Panc1 (cell line): ENCODE measurements around the gene HNRNPU.

ENCODE experiments used
- POLR2AphosphoS5 ChIP-seq: IDR thresholded peaks from 2 replicates; pipeline ENCODE4 v1.6.1; 2012; ENCODE audit warnings: mild to moderate bottlenecking, low read depth, low read length, moderate library complexity
- SIN3A ChIP-seq: IDR thresholded peaks from 2 replicates; pipeline ENCODE4 v1.6.1; 2012; ENCODE audit warnings: low read depth, mild to moderate bottlenecking, low read length, moderate library complexity, borderline replicate concordance; ENCODE audit not compliant: insufficient read depth
- TCF7L2 ChIP-seq: IDR thresholded peaks from 2 replicates; pipeline ENCODE4 v1.6.1; 2011; ENCODE audit warnings: mild to moderate bottlenecking, low read depth, low read length, inconsistent platforms
- TF ChIP-seq, protein P1 (sequence below): fragments of 450-650 bp; IDR thresholded peaks from 2 replicates; pipeline ENCODE4 v1.5.1; 2017; ENCODE audit warnings: mild to moderate bottlenecking
- TF ChIP-seq, protein P2 (sequence below), 2 experiments: IDR thresholded peaks; 2 replicates each; pipeline ENCODE4 v1.6.1; 2011 to 2012; ENCODE audit warnings: low read depth in 2 of 2, control low read depth in 1 of 2, low read length in 1 of 2, mild to moderate bottlenecking in 1 of 2, moderate library complexity in 1 of 2; ENCODE audit not compliant: insufficient read depth in 1 of 2

DNA sequence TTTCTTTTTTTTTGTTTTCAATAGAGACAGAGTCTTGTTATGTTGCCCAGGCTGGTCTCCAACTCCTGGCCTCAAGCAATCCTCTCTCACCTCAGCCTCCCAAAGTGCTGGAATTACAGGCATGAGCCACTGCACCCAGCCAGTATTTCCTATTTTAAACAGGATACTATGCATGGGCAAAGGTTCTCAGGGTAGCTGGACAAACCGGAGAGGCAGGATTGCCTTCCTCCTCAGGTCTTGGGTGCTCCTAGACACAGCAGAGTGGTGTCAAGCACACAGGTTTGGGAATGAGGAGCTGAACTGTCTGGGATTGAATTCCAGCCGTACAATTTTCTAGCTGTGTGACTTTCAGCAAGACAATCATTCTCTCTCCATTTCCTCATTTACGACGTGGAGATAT is 22.9 kb upstream of the HNRNPU start:
- TF ChIP-seq, protein P1, sequence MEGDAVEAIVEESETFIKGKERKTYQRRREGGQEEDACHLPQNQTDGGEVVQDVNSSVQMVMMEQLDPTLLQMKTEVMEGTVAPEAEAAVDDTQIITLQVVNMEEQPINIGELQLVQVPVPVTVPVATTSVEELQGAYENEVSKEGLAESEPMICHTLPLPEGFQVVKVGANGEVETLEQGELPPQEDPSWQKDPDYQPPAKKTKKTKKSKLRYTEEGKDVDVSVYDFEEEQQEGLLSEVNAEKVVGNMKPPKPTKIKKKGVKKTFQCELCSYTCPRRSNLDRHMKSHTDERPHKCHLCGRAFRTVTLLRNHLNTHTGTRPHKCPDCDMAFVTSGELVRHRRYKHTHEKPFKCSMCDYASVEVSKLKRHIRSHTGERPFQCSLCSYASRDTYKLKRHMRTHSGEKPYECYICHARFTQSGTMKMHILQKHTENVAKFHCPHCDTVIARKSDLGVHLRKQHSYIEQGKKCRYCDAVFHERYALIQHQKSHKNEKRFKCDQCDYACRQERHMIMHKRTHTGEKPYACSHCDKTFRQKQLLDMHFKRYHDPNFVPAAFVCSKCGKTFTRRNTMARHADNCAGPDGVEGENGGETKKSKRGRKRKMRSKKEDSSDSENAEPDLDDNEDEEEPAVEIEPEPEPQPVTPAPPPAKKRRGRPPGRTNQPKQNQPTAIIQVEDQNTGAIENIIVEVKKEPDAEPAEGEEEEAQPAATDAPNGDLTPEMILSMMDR = no peak
- TF ChIP-seq POLR2AphosphoS5 (no peak), SIN3A (no peak), TCF7L2 (no peak)
- TF ChIP-seq, protein P2, sequence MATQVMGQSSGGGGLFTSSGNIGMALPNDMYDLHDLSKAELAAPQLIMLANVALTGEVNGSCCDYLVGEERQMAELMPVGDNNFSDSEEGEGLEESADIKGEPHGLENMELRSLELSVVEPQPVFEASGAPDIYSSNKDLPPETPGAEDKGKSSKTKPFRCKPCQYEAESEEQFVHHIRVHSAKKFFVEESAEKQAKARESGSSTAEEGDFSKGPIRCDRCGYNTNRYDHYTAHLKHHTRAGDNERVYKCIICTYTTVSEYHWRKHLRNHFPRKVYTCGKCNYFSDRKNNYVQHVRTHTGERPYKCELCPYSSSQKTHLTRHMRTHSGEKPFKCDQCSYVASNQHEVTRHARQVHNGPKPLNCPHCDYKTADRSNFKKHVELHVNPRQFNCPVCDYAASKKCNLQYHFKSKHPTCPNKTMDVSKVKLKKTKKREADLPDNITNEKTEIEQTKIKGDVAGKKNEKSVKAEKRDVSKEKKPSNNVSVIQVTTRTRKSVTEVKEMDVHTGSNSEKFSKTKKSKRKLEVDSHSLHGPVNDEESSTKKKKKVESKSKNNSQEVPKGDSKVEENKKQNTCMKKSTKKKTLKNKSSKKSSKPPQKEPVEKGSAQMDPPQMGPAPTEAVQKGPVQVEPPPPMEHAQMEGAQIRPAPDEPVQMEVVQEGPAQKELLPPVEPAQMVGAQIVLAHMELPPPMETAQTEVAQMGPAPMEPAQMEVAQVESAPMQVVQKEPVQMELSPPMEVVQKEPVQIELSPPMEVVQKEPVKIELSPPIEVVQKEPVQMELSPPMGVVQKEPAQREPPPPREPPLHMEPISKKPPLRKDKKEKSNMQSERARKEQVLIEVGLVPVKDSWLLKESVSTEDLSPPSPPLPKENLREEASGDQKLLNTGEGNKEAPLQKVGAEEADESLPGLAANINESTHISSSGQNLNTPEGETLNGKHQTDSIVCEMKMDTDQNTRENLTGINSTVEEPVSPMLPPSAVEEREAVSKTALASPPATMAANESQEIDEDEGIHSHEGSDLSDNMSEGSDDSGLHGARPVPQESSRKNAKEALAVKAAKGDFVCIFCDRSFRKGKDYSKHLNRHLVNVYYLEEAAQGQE (IDR thresholded peaks at IDR 0.05; ENCODE audit: insufficient read depth in 1 of 2, low read depth in 2 of 2, low read length in 1 of 2) = no peak
